ENCODE measurements around the gene RREB1. TPM values are rescaled to one million over a fixed set of nuclear protein-coding genes. Genes with fewer than 3 reads are reported as not detected.

Gene RREB1
- total RNA-seq, 1 experiment from 2014 or later = 16.2 TPM

DNA sequence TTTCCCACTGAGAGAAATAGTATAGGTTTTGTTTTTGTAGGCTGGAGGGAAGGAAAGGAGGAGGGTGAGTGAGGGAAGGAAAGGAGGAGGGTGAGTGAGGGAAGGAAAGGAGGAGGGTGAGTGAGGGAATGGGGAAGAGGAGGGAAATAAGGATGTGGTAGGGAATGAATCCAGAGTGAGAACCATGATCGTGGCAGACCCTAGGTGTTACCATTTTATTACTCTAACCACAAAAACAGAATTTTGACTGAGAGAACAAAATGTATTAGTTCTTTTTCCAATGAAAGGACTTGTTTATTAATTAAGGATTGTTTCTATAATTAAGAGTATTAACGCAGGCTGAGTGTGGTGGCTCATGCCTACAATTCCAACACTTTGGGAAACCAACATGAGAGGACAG, 188.8 kb downstream of the RREB1 start:
- no peak for DNase-seq (ENCODE audit: low read depth)

DNA sequence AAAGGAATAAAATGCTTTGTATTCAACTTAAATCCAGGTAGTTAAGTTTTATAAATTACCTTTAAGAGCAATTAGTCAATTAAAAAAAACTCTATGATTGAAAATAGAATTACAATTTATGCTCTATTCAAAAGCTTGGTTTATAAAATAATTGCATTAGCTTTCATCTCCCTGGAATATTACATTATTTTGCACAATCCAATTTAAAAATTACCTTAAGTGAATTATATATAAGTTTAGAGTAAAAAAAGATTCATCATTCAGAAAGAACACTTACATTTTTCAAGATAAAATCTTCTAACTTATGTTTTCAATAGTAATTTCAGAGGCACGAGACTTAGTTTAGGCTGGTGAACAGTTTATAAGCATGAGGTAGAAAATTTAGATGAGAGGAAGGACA, 190.4 kb downstream of the RREB1 start:
- no peak for DNase-seq (ENCODE audit: low read depth)

DNA sequence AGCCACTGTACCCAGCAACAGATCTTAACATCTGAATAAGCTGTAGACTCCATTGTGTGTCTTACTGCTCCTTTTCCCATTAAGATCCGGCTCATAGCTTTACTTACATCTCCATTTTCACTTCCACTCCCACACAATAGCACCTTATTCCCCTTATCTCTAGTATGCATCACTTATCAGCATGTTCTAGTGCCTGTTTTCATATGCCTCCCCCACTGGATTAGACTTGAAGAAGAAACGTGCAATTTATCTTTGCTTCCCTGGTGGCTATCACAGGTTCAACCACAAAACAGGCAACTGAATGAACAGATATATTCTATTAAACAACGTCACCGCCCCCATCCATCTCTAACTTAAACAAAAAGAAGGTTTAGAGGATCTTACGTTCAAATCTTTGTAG, 193.2 kb downstream of the RREB1 start:
- DNase-seq (ENCODE audit: low read depth) = no peak

Other genes starting within 250 kb of the RREB1 start
- 230 and 284 TPM in 2 replicates for gene SSR1, start 205.2 kb downstream of the RREB1 start, total RNA-seq (2014; rRNA removed; shearing (Covaris generic))

Measured in M059J (cell line).